Smooth muscle cell (in vitro differentiated cells): ENCODE results near the gene WWOX. TPM values are rescaled to one million over a fixed set of nuclear protein-coding genes. Genes with fewer than 3 reads are reported as not detected.

ENCODE experiments used
- DNase-seq: peaks from one replicate; lab custom pipeline; 2025; ENCODE audit not compliant: unreplicated experiment; lab: John Stamatoyannopoulos, UW
- H2AFZ ChIP-seq: fragments of 200-600 bp; sonication (generic); 2 replicates; pipeline ENCODE4 v1.6.0; 2016; ENCODE audit warnings: antibody characterized with exemption, low read depth, mild to moderate bottlenecking
- H3F3A ChIP-seq: fragments of 200-600 bp; sonication (generic); 2 replicates; pipeline ENCODE4 v1.6.0; 2017; ENCODE audit warnings: antibody characterized with exemption, low read depth
- H3K27ac ChIP-seq: fragments of 200-600 bp; sonication (generic); 2 replicates; pipeline ENCODE4 v1.5.1; 2016; ENCODE audit warnings: low read depth, mild to moderate bottlenecking
- H3K27me3 ChIP-seq: fragments of 200-600 bp; sonication (generic); 2 replicates; pipeline ENCODE4 v1.6.1; 2016; ENCODE audit warnings: low read depth, mild to moderate bottlenecking
- H3K36me3 ChIP-seq: fragments of 200-600 bp; sonication (generic); 2 replicates; pipeline ENCODE4 v1.5.1; 2016; ENCODE audit warnings: low read depth
- H3K4me1 ChIP-seq: fragments of 200-600 bp; sonication (generic); 2 replicates; pipeline ENCODE4 v1.5.1; 2016; ENCODE audit warnings: low read depth
- H3K4me2 ChIP-seq: fragments of 200-600 bp; sonication (generic); 2 replicates; pipeline ENCODE4 v1.6.0; 2016; ENCODE audit warnings: mild to moderate bottlenecking
- H3K4me3 ChIP-seq: fragments of 200-600 bp; sonication (generic); 2 replicates; pipeline ENCODE4 v1.5.1; 2016; ENCODE audit warnings: mild to moderate bottlenecking
- H3K79me2 ChIP-seq: fragments of 200-600 bp; sonication (generic); 2 replicates; pipeline ENCODE4 v1.6.0; 2016; ENCODE audit warnings: low read depth, mild to moderate bottlenecking
- H3K9ac ChIP-seq: fragments of 200-600 bp; sonication (generic); 2 replicates; pipeline ENCODE4 v1.6.0; 2016; ENCODE audit warnings: low read depth
- H3K9me3 ChIP-seq: fragments of 200-600 bp; sonication (generic); replicated peaks from 2 replicates; pipeline ENCODE4 v1.5.1; 2016; ENCODE audit warnings: low read depth
- H4K20me1 ChIP-seq: fragments of 200-600 bp; sonication (generic); 2 replicates; pipeline ENCODE4 v1.6.0; 2016; ENCODE audit warnings: low read depth
- WGBS: methylation state at CpG from one replicate; pipeline ENCODE4 v1.1.7; 2016; ENCODE audit warnings: low lambda C conversion rate; 5-methylcytosine and 5-hydroxymethylcytosine counted together
- polyA plus RNA-seq: library from polyadenylated mRNA; unstranded; fragments of >200 nt; fragmentation: Nextera tagmentation; extraction: Ambion mirVana; gene quantifications from 2 replicates; pipeline ENCODE4 v1.2.1, GENCODE V29; 2016
- total RNA-seq: library from RNA; depleted of rRNA; stranded (reverse); fragments of >200 nt; gene quantifications from 2 replicates; pipeline ENCODE4 v1.2.3, GENCODE V29; 2014
- TF ChIP-seq, protein P1 (sequence below): fragments of 200-600 bp; sonication (generic); IDR thresholded peaks from 2 replicates; pipeline ENCODE4 v1.5.1; 2017; ENCODE audit warnings: borderline replicate concordance, mild to moderate bottlenecking, antibody characterized with exemption; ENCODE audit not compliant: insufficient read depth, poor library complexity, severe bottlenecking

WWOX gene
- total and polyA plus RNA-seq, 2 experiments from 2014 or later, result 7.5 to 14.0 TPM

DNA sequence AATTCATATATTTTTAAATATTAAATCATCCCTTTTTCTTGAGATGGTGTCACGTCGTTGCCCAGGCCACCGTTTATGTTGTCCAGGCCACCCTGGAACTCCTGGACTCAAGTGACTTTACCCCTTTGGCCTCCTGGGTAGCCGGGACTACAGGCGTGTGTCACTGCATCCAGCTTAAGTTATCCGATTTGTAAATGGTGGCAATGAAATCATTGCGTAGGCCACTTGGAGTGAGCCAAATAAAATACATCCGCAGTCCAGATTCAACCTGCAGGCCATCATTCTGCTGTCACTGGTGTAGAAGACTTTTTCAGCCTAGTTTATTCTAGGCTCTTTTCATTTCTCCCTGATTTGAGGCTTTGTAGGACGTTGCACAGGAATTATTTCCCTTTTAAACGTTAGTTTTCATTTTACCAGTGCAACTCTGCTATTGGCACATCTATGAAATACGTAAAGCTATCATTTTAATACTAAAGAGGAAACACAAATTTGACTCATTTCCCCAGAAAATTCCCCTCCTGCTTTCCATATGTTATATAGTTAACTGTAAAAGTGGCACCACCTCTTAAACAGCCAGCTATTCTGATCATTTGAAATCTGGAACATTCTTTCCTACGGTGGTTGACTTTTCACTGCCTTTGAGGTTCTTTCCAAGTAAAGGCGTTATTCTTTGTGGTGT, 1051.3 kb downstream of the WWOX start:
- 93% methylated on average over 13 of the region's 13 CpGs for WGBS

DNA sequence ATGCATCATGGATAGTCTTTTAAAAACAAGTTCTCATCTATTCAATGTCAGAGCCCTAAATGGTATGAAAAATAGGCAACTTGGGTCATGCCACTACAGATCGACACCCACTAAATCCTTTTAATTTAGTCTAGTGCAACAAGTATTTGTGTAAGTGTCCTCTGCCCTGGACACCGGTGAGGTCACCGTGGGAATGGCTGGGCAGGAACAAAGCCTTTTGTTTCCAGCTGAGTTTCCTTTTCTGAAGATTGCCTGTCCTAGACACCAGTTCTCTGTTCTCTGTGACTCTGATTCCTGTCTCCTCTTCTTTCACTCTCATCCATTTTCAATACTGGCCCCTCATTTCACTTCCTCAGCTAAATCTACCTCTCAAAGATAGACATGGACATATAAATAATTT, 1054.6 kb downstream of the WWOX start:
- no peak overlapping the region for H3K4me3 ChIP-seq
- TF ChIP-seq, protein P1, sequence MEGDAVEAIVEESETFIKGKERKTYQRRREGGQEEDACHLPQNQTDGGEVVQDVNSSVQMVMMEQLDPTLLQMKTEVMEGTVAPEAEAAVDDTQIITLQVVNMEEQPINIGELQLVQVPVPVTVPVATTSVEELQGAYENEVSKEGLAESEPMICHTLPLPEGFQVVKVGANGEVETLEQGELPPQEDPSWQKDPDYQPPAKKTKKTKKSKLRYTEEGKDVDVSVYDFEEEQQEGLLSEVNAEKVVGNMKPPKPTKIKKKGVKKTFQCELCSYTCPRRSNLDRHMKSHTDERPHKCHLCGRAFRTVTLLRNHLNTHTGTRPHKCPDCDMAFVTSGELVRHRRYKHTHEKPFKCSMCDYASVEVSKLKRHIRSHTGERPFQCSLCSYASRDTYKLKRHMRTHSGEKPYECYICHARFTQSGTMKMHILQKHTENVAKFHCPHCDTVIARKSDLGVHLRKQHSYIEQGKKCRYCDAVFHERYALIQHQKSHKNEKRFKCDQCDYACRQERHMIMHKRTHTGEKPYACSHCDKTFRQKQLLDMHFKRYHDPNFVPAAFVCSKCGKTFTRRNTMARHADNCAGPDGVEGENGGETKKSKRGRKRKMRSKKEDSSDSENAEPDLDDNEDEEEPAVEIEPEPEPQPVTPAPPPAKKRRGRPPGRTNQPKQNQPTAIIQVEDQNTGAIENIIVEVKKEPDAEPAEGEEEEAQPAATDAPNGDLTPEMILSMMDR, result no peak
- H3K79me2 ChIP-seq, result no peaks in the 10 kb centered on the region
- H3K27ac ChIP-seq, result no peak overlapping the region
- H4K20me1 ChIP-seq, result no peaks in the 10 kb centered on the region
- WGBS, result 87% methylated on average over 3 of the region's 3 CpGs
- no peaks in the 10 kb centered on the region for H3F3A ChIP-seq
- no peaks in the 10 kb centered on the region for H3K36me3 ChIP-seq
- DNase-seq, result no peak
- peaks cover 15% of the 10 kb centered on the region for H3K4me1 ChIP-seq
- H2AFZ ChIP-seq, result no peak overlapping the region
- H3K4me2 ChIP-seq, result no peak overlapping the region
- H3K9ac ChIP-seq, result no peak overlapping the region
- H3K27me3 ChIP-seq, result peaks cover 23% of the 10 kb centered on the region
- H3K9me3 ChIP-seq, result no peaks in the 10 kb centered on the region

More for the DNA sequence above, 1051.3 kb downstream of the WWOX start:
- H3K9me3 ChIP-seq, result no peaks in the 10 kb centered on the region
- no peak for DNase-seq
- H3K27me3 ChIP-seq, result peaks cover 4% of the 10 kb centered on the region
- H3K9ac ChIP-seq, result no peak overlapping the region
- no peaks in the 10 kb centered on the region for H4K20me1 ChIP-seq
- no peaks in the 10 kb centered on the region for H3K79me2 ChIP-seq
- no peaks in the 10 kb centered on the region for H3F3A ChIP-seq
- peaks cover 9% of the 10 kb centered on the region for H3K4me1 ChIP-seq
- H3K27ac ChIP-seq, result no peak overlapping the region
- H3K4me3 ChIP-seq, result no peak overlapping the region
- H3K4me2 ChIP-seq, result no peak overlapping the region
- no peaks in the 10 kb centered on the region for H3K36me3 ChIP-seq
- no peak overlapping the region for H2AFZ ChIP-seq
- TF ChIP-seq, protein P1, result no peak

DNA sequence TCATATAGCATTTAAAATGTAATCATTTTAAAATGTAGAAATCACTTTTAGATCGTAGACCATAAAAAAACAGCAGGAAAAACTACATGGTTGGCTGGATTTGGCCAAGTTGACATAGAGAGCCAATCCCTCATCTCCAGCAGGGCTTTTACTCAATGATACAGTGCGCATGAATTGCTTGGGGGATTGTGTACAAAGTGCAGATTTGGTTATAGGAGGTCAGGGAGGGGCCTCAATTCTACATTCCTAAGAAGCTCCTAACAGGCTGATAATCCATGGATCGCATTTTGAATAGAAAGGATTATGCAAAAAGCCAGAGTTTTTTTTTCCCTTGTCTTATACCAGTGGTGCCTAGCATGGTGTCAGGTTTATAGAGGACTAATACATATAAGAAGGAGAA, 1056.0 kb downstream of the WWOX start:
- peaks cover 32% of the 10 kb centered on the region for H3K27me3 ChIP-seq
- H3K27ac ChIP-seq, result no peak overlapping the region
- 94% methylated on average over 3 of the region's 3 CpGs for WGBS
- DNase-seq, result no peak
- H3K9ac ChIP-seq, result no peak overlapping the region
- TF ChIP-seq, protein P1, result no peak
- no peak overlapping the region for H3K4me3 ChIP-seq
- no peak overlapping the region for H3K4me2 ChIP-seq
- H2AFZ ChIP-seq, result no peak overlapping the region
- no peaks in the 10 kb centered on the region for H3F3A ChIP-seq
- no peaks in the 10 kb centered on the region for H3K36me3 ChIP-seq
- H4K20me1 ChIP-seq, result no peaks in the 10 kb centered on the region
- H3K4me1 ChIP-seq, result peaks cover 15% of the 10 kb centered on the region
- H3K79me2 ChIP-seq, result no peaks in the 10 kb centered on the region
- H3K9me3 ChIP-seq, result no peaks in the 10 kb centered on the region

- 90% methylated on average over 4 of the region's 4 CpGs for WGBS
These were observed 1056.5 kb downstream of the WWOX start for GRCh38 chr16:79155904-79156303.

More at GRCh38 chr16:79155904-79156303, 1056.5 kb downstream of the WWOX start:
- no peak overlapping the region for H3K4me2 ChIP-seq
- no peaks in the 10 kb centered on the region for H3K36me3 ChIP-seq
- TF ChIP-seq, protein P1, result no peak
- no peaks in the 10 kb centered on the region for H3K79me2 ChIP-seq
- peaks cover 15% of the 10 kb centered on the region for H3K4me1 ChIP-seq
- H3K9me3 ChIP-seq, result no peaks in the 10 kb centered on the region
- no peaks in the 10 kb centered on the region for H3F3A ChIP-seq
- DNase-seq, result no peak
- no peak overlapping the region for H3K27ac ChIP-seq
- peaks cover 32% of the 10 kb centered on the region for H3K27me3 ChIP-seq
- H3K4me3 ChIP-seq, result no peak overlapping the region
- no peak overlapping the region for H2AFZ ChIP-seq
- H4K20me1 ChIP-seq, result no peaks in the 10 kb centered on the region
- H3K9ac ChIP-seq, result no peak overlapping the region
